Stimulated activated CD8-positive, alpha-beta memory T cell treated with anti-CD3 and anti-CD28 coated beads, Interleukin-15, amount 100 ng/mL, for 1 hour (primary cell): ENCODE results near the gene SUPT3H.
"Not testable (repeated sequence)": the region's sequence is repeated elsewhere in the genome, so short reads cannot be mapped to it uniquely, and the experiment has no call there.

Experiments used
- DNase-seq: peaks from one replicate; pipeline ENCODE4 v3.0.0-alpha.2; 2020; ENCODE audit warnings: low read depth

SUPT3H gene

GRCh38 chr6:45323656-45324224 lies 54.0 kb downstream of the SUPT3H start:
- no peak for DNase-seq

- DNase-seq: no peak
These were observed 57.4 kb downstream of the SUPT3H start for GRCh38 chr6:45320349-45320748.

GRCh38 chr6:45314146-45314545 lies 63.6 kb downstream of the SUPT3H start:
- DNase-seq: no peak

- DNase-seq: no peak
These were observed 67.5 kb downstream of the SUPT3H start for GRCh38 chr6:45310118-45310788.

- no peak for DNase-seq
These were observed 72.2 kb downstream of the SUPT3H start for GRCh38 chr6:45305546-45305945.

GRCh38 chr6:45302832-45303231 lies 74.9 kb downstream of the SUPT3H start:
- DNase-seq: no peak

- no peak for DNase-seq
These were observed 76.2 kb downstream of the SUPT3H start for GRCh38 chr6:45301348-45302142.

GRCh38 chr6:45300736-45301135 lies 77.0 kb downstream of the SUPT3H start:
- no peak for DNase-seq

GRCh38 chr6:45299096-45299581 lies 78.6 kb downstream of the SUPT3H start:
- no peak for DNase-seq

- DNase-seq: no peak
These were observed 80.4 kb downstream of the SUPT3H start for GRCh38 chr6:45297320-45297719.

GRCh38 chr6:45294065-45294701 lies 83.6 kb downstream of the SUPT3H start:
- DNase-seq: not testable (repeated sequence)

GRCh38 chr6:45293306-45293705 lies 84.4 kb downstream of the SUPT3H start:
- DNase-seq: no peak

GRCh38 chr6:45289751-45290514 lies 87.8 kb downstream of the SUPT3H start:
- DNase-seq: no peak

GRCh38 chr6:45286707-45287106 lies 91.0 kb downstream of the SUPT3H start:
- DNase-seq: not testable (repeated sequence)

- no peak for DNase-seq
These were observed 99.4 kb downstream of the SUPT3H start for GRCh38 chr6:45278367-45278766.

GRCh38 chr6:45277741-45278140 lies 100.0 kb downstream of the SUPT3H start:
- not testable (repeated sequence) for DNase-seq

GRCh38 chr6:45275358-45275757 lies 102.4 kb downstream of the SUPT3H start:
- no peak for DNase-seq

GRCh38 chr6:45272626-45273025 lies 105.1 kb downstream of the SUPT3H start:
- DNase-seq: no peak

- no peak for DNase-seq
These were observed 112.5 kb downstream of the SUPT3H start for GRCh38 chr6:45265246-45265645.

- no peak for DNase-seq
These were observed 117.0 kb downstream of the SUPT3H start for GRCh38 chr6:45260696-45261095.
